Loucy (cell line): ENCODE results near the gene P2RX1.

Source experiments
- H2AFZ ChIP-seq: fragments of 200-600 bp; sonication (generic); 2 replicates; pipeline ENCODE4 v1.6.0; 2016; ENCODE audit warnings: antibody characterized with exemption, mild to moderate bottlenecking, low read length, moderate library complexity
- H3F3A ChIP-seq: fragments of 200-600 bp; 2 replicates; pipeline ENCODE4 v1.6.0; 2016; ENCODE audit warnings: antibody characterized with exemption, low read depth, mild to moderate bottlenecking
- H3K27me3 ChIP-seq: fragments of 200-600 bp; sonication (generic); 2 replicates; pipeline ENCODE4 v1.6.1; 2014; ENCODE audit warnings: low read length, mild to moderate bottlenecking; ENCODE audit not compliant: insufficient read depth, poor library complexity, severe bottlenecking
- H3K36me3 ChIP-seq: fragments of 200-600 bp; sonication (generic); 2 replicates; pipeline ENCODE4 v1.6.1; 2016; ENCODE audit warnings: low read length; ENCODE audit not compliant: insufficient read depth
- H3K4me1 ChIP-seq: fragments of 200-600 bp; sonication (generic); 2 replicates; pipeline ENCODE4 v1.5.1; 2014; ENCODE audit warnings: low read length, mild to moderate bottlenecking; ENCODE audit not compliant: insufficient read depth, poor library complexity, severe bottlenecking
- H3K4me2 ChIP-seq: fragments of 200-600 bp; sonication (generic); 2 replicates; pipeline ENCODE4 v1.6.0; 2014; ENCODE audit warnings: antibody characterized with exemption, low read length, low read depth, mild to moderate bottlenecking; ENCODE audit not compliant: poor library complexity, severe bottlenecking
- H3K4me3 ChIP-seq: fragments of 200-600 bp; sonication (generic); 2 replicates; pipeline ENCODE4 v1.5.1; 2014; ENCODE audit warnings: low read length, mild to moderate bottlenecking, mixed read lengths; ENCODE audit not compliant: poor library complexity, severe bottlenecking
- H3K79me2 ChIP-seq: fragments of 200-600 bp; sonication (generic); 2 replicates; pipeline ENCODE4 v1.6.1; 2014; ENCODE audit warnings: low read length; ENCODE audit not compliant: insufficient read depth
- H3K9ac ChIP-seq: fragments of 200-600 bp; sonication (generic); 2 replicates; pipeline ENCODE4 v1.6.0; 2014; ENCODE audit warnings: mild to moderate bottlenecking, low read depth, low read length, moderate library complexity; ENCODE audit not compliant: poor library complexity, severe bottlenecking
- H3K9me2 ChIP-seq: fragments of 200-600 bp; sonication (generic); replicated peaks from 2 replicates; pipeline ENCODE4 v1.6.1; 2016; ENCODE audit warnings: low read depth, low read length, mixed read lengths
- H3K9me3 ChIP-seq: fragments of 200-600 bp; sonication (generic); 2 replicates; pipeline ENCODE4 v1.6.1; 2014; ENCODE audit warnings: mild to moderate bottlenecking, antibody characterized with exemption, low read length, low read depth; ENCODE audit not compliant: insufficient read depth
- H4K20me1 ChIP-seq: fragments of 200-600 bp; sonication (generic); 2 replicates; pipeline ENCODE4 v1.6.0; 2014; ENCODE audit warnings: antibody characterized with exemption, low read length, mild to moderate bottlenecking; ENCODE audit not compliant: insufficient read depth, poor library complexity, severe bottlenecking
- CTCF ChIP-seq: fragments of 200-600 bp; sonication (generic); conservative IDR thresholded peaks from 2 replicates; pipeline ENCODE4 v1.5.1; 2014; ENCODE audit warnings: mild to moderate bottlenecking, antibody characterized with exemption, low read length
- EZH2phosphoT487 ChIP-seq: fragments of 200-600 bp; IDR thresholded peaks from 2 replicates; pipeline ENCODE4 v1.6.1; 2018; ENCODE audit warnings: antibody characterized with exemption, mild to moderate bottlenecking, moderate library complexity, borderline replicate concordance

The P2RX1 gene

GRCh38 chr17:3885970-3886369, 30.3 kb downstream of the P2RX1 start:
- no peak for TF ChIP-seq CTCF
- H3K4me3 ChIP-seq, result no peak overlapping the region
- no peak overlapping the region for H2AFZ ChIP-seq
- no peaks in the 10 kb centered on the region for H3K27me3 ChIP-seq
- H4K20me1 ChIP-seq, result no peaks in the 10 kb centered on the region
- no peaks in the 10 kb centered on the region for H3K9me3 ChIP-seq
- H3F3A ChIP-seq, result no peaks in the 10 kb centered on the region
- peaks cover 16% of the 10 kb centered on the region for H3K4me1 ChIP-seq
- no peaks in the 10 kb centered on the region for H3K79me2 ChIP-seq
- no peak overlapping the region for H3K4me2 ChIP-seq
- no peaks in the 10 kb centered on the region for H3K36me3 ChIP-seq
- H3K9ac ChIP-seq, result no peak overlapping the region
- H3K9me2 ChIP-seq, result no peaks in the 10 kb centered on the region

GRCh38 chr17:3885271-3885670, 31.0 kb downstream of the P2RX1 start:
- H3K4me3 ChIP-seq, result no peak overlapping the region
- TF ChIP-seq CTCF (no peak), EZH2phosphoT487 (no peak)
- H3K79me2 ChIP-seq, result no peaks in the 10 kb centered on the region
- H3F3A ChIP-seq, result no peaks in the 10 kb centered on the region
- H3K9me2 ChIP-seq, result no peaks in the 10 kb centered on the region
- H3K4me2 ChIP-seq, result no peak overlapping the region
- peaks cover 16% of the 10 kb centered on the region for H3K4me1 ChIP-seq
- H4K20me1 ChIP-seq, result no peaks in the 10 kb centered on the region
- no peak overlapping the region for H3K9ac ChIP-seq
- no peak overlapping the region for H2AFZ ChIP-seq
- H3K9me3 ChIP-seq, result no peaks in the 10 kb centered on the region
- no peaks in the 10 kb centered on the region for H3K27me3 ChIP-seq
- H3K36me3 ChIP-seq, result no peaks in the 10 kb centered on the region

- Histone ChIP-seq H4K20me1 (no peaks in the 10 kb centered on the region), H3K36me3 (no peaks in the 10 kb centered on the region), H3K4me1 (peaks cover 16% of the 10 kb centered on the region), H3K79me2 (no peaks in the 10 kb centered on the region), H3F3A (no peaks in the 10 kb centered on the region), H3K9ac (no peak overlapping the region), H3K9me2 (no peaks in the 10 kb centered on the region), H3K4me2 (no peak overlapping the region), H2AFZ (no peak overlapping the region), H3K9me3 (no peaks in the 10 kb centered on the region), H3K27me3 (no peaks in the 10 kb centered on the region), H3K4me3 (no peak overlapping the region)
- TF ChIP-seq EZH2phosphoT487, result no peak
- TF ChIP-seq CTCF, result no peak
Observed at GRCh38 chr17:3884188-3884587, 32.1 kb downstream of the P2RX1 start.
